Measurements from ENCODE around the gene OLIG1. TPM values are rescaled to one million over a fixed set of nuclear protein-coding genes. Genes with fewer than 3 reads are reported as not detected.

OLIG1 gene
- total RNA-seq, 1 donor from 2014 or later = not detected

GRCh38 chr21:33037501-33037900 is 32.4 kb upstream of the OLIG1 start:
- H3K27me3 ChIP-seq = peaks cover 96% of the 10 kb centered on the region
- Mint-ChIP-seq H3K27ac (no peak overlapping the region), H3K36me3 (no peaks in the 10 kb centered on the region), H3K4me3 (no peak overlapping the region), H3K4me1 (peaks cover 14% of the 10 kb centered on the region), H3K27me3 (ENCODE audit: insufficient read depth, low read depth) (peaks cover 26% of the 10 kb centered on the region), H3K9me3 (peaks cover 2% of the 10 kb centered on the region)
- no peaks in the 10 kb centered on the region for H3K36me3 ChIP-seq
- peaks cover 20% of the 10 kb centered on the region for H4K20me1 ChIP-seq (ENCODE audit: low read depth)
- no peaks in the 10 kb centered on the region for H3K79me2 ChIP-seq (ENCODE audit: low read depth)
- H3K27ac ChIP-seq = no peak overlapping the region
- H2AFZ ChIP-seq (replicated peaks) = no peak overlapping the region
- no peak overlapping the region for H3K4me2 ChIP-seq
- H3K9me3 ChIP-seq (ENCODE audit: low read depth) = no peaks in the 10 kb centered on the region
- H3F3A ChIP-seq (ENCODE audit: low read depth) = no peaks in the 10 kb centered on the region
- no peak for TF ChIP-seq EZH2 (IDR thresholded peaks at IDR 0.05)
- TF ChIP-seq EZH2phosphoT487 (IDR thresholded peaks at IDR 0.05) = no peak
- no peak overlapping the region for H3K9ac ChIP-seq
- no peak for DNase-seq (ENCODE audit: low spot score)
- no peak overlapping the region for H3K4me3 ChIP-seq
- H3K4me1 ChIP-seq = peaks cover 6% of the 10 kb centered on the region

GRCh38 chr21:33039536-33039935 is 30.4 kb upstream of the OLIG1 start:
- Mint-ChIP-seq H3K4me1 (peaks cover 14% of the 10 kb centered on the region), H3K36me3 (no peaks in the 10 kb centered on the region), H3K9me3 (peaks cover 2% of the 10 kb centered on the region), H3K27ac (peak overlapping the region; percentile 22), H3K27me3 (ENCODE audit: insufficient read depth, low read depth) (peaks cover 17% of the 10 kb centered on the region), H3K4me3 (no peak overlapping the region)
- Histone ChIP-seq H2AFZ (replicated peaks) (no peak overlapping the region), H3K9ac (no peak overlapping the region), H3K36me3 (no peaks in the 10 kb centered on the region), H3K4me3 (no peak overlapping the region), H3K9me3 (ENCODE audit: low read depth) (no peaks in the 10 kb centered on the region), H3K4me1 (no peaks in the 10 kb centered on the region), H3F3A (ENCODE audit: low read depth) (no peaks in the 10 kb centered on the region), H3K27me3 (peaks cover 96% of the 10 kb centered on the region), H3K4me2 (no peak overlapping the region), H4K20me1 (ENCODE audit: low read depth) (peaks cover 4% of the 10 kb centered on the region), H3K79me2 (ENCODE audit: low read depth) (no peaks in the 10 kb centered on the region), H3K27ac (no peak overlapping the region)
- peak; percentile 52 for DNase-seq (ENCODE audit: low spot score)
- TF ChIP-seq EZH2phosphoT487 (IDR thresholded peaks at IDR 0.05) = no peak
- TF ChIP-seq CTCF (IDR thresholded peaks at IDR 0.05) = no peak
- no peak for TF ChIP-seq EZH2 (IDR thresholded peaks at IDR 0.05)

DNA sequence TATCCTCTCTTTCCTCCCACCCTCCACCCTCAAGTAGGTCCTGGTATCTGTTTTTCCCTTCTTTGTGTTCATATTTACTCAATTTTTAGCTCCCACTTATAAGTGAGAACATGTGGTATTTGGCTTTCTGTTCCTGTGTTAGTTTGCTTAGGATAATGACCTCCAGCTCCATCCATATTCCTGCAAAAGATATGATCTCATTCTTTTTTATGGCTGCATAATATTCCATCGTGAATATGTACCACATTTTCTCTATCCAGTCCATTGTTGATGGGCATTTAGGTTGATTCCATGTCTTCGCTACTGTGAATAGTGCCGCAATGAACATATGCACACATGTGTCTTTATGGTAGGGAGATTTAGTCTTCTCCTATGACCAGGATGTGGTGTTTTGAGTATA is 29.7 kb upstream of the OLIG1 start:
- no peak overlapping the region for H3K4me3 ChIP-seq
- H3K27me3 ChIP-seq = peaks cover 96% of the 10 kb centered on the region
- peaks cover 2% of the 10 kb centered on the region for H3K9me3 Mint-ChIP-seq
- H2AFZ ChIP-seq (replicated peaks) = no peak overlapping the region
- no peaks in the 10 kb centered on the region for H3K36me3 Mint-ChIP-seq
- no peaks in the 10 kb centered on the region for H4K20me1 ChIP-seq (ENCODE audit: low read depth)
- H3K4me1 Mint-ChIP-seq = peaks cover 10% of the 10 kb centered on the region
- no peak overlapping the region for H3K27ac Mint-ChIP-seq
- H3K4me2 ChIP-seq = no peak overlapping the region
- H3K4me1 ChIP-seq = no peaks in the 10 kb centered on the region
- H3K27me3 Mint-ChIP-seq (ENCODE audit: insufficient read depth, low read depth) = peaks cover 13% of the 10 kb centered on the region
- TF ChIP-seq EZH2 (IDR thresholded peaks at IDR 0.05) (no peak), EZH2phosphoT487 (IDR thresholded peaks at IDR 0.05) (no peak), CTCF (IDR thresholded peaks at IDR 0.05) (no peak)
- H3K9ac ChIP-seq = no peak overlapping the region
- H3K27ac ChIP-seq = no peak overlapping the region
- no peaks in the 10 kb centered on the region for H3K79me2 ChIP-seq (ENCODE audit: low read depth)
- no peak overlapping the region for H3K4me3 Mint-ChIP-seq
- H3K9me3 ChIP-seq (ENCODE audit: low read depth) = no peaks in the 10 kb centered on the region
- H3F3A ChIP-seq (ENCODE audit: low read depth) = no peaks in the 10 kb centered on the region
- DNase-seq (ENCODE audit: low spot score) = no peak
- H3K36me3 ChIP-seq = no peaks in the 10 kb centered on the region

- Histone ChIP-seq H3K27me3 (peaks cover 93% of the 10 kb centered on the region), H3K36me3 (no peaks in the 10 kb centered on the region), H3K27ac (no peak overlapping the region), H3K9ac (no peak overlapping the region), H3K9me3 (ENCODE audit: low read depth) (no peaks in the 10 kb centered on the region), H3K4me2 (no peak overlapping the region), H3K4me1 (no peaks in the 10 kb centered on the region), H4K20me1 (ENCODE audit: low read depth) (no peaks in the 10 kb centered on the region), H3K79me2 (ENCODE audit: low read depth) (no peaks in the 10 kb centered on the region), H3F3A (ENCODE audit: low read depth) (no peaks in the 10 kb centered on the region), H2AFZ (replicated peaks) (no peak overlapping the region), H3K4me3 (no peak overlapping the region)
- DNase-seq (ENCODE audit: low spot score) = no peak
- H3K4me3 Mint-ChIP-seq = no peak overlapping the region
- TF ChIP-seq EZH2phosphoT487 (IDR thresholded peaks at IDR 0.05) (no peak), EZH2 (IDR thresholded peaks at IDR 0.05) (no peak), CTCF (IDR thresholded peaks at IDR 0.05) (no peak)
- no peak overlapping the region for H3K27ac Mint-ChIP-seq
- peaks cover 9% of the 10 kb centered on the region for H3K27me3 Mint-ChIP-seq (ENCODE audit: insufficient read depth, low read depth)
- no peaks in the 10 kb centered on the region for H3K36me3 Mint-ChIP-seq
- H3K9me3 Mint-ChIP-seq = peaks cover 2% of the 10 kb centered on the region
- H3K4me1 Mint-ChIP-seq = peaks cover 6% of the 10 kb centered on the region
Observed at GRCh38 chr21:33041981-33042380, 28.0 kb upstream of the OLIG1 start.
